Ovary (tissue), 9 donors: ENCODE data around the gene FRMD4A. TPM values are rescaled to one million over a fixed set of nuclear protein-coding genes. Genes with fewer than 3 reads are reported as not detected.

ENCODE experiments used
- DNase-seq, 5 donors: peaks; one replicate each; pipeline ENCODE4 v3.0.0-alpha.2; 2019 to 2020
- H3K27ac ChIP-seq, 2 donors: fragments of 200-600 bp; one replicate each; pipeline versions ENCODE4 v1.5.1 to v1.8.0; 2019 to 2022
- H3K27me3 ChIP-seq: fragments of 200-600 bp; one replicate; pipeline ENCODE4 v1.8.0; 2022
- H3K36me3 ChIP-seq: fragments of 200-600 bp; sonication (generic); one replicate; pipeline ENCODE4 v1.5.1; 2019
- H3K4me1 ChIP-seq: one replicate; pipeline ENCODE4 v1.8.1; 2013; ENCODE audit warnings: mild to moderate bottlenecking, moderate library complexity; ENCODE audit not compliant: insufficient read depth
- H3K4me3 ChIP-seq: fragments of 200-600 bp; sonication (generic); one replicate; pipeline ENCODE4 v1.5.1; 2017
- H3K9me3 ChIP-seq, 2 donors: fragments of 200-600 bp in 1 of 2; sonication (generic) in 1 of 2; one replicate each; pipeline versions ENCODE4 v1.5.1 to v1.8.1; 2013 to 2019; ENCODE audit warnings: mild to moderate bottlenecking in 1 of 2, moderate library complexity in 1 of 2
- CTCF ChIP-seq, 3 donors: fragments of 450-650 bp in 2 of 3; fragments of 200-600 bp in 1 of 3; IDR thresholded peaks; one replicate each; pipeline versions ENCODE4 v1.5.1 to v1.8.0; 2016 to 2022; ENCODE audit warnings: antibody characterized with exemption in 3 of 3, mild to moderate bottlenecking in 1 of 3
- EP300 ChIP-seq: sonication (generic); formaldehyde crosslinking; IDR thresholded peaks from one replicate; pipeline ENCODE4 v1.6.1; 2017; ENCODE audit warnings: antibody characterized with exemption
- POLR2A ChIP-seq: fragments of 450-650 bp; IDR thresholded peaks from one replicate; pipeline ENCODE4 v1.6.1; 2017; ENCODE audit warnings: antibody characterized with exemption, mild to moderate bottlenecking, moderate library complexity
- WGBS, 3 donors: extraction: QIAGEN DNeasy Blood & Tissue Kit in 1 of 3; methylation state at CpG; one replicate each; pipeline versions ENCODE4 v1.1.5 to v1.1.7; 2013 to 2017; 5-methylcytosine and 5-hydroxymethylcytosine counted together
- intact Hi-C, 4 donors: fragments of 100-400 bp; cut with DNase I; formaldehyde crosslinking; loops; one replicate each; pipeline versions ENCODE4 v1.11.0 to v1.15.1; 2022 to 2023
- polyA plus RNA-seq, 2 donors: library from polyadenylated mRNA; stranded (reverse); fragments of 200-250 nt in 1 of 2; fragments of 350-450 nt in 1 of 2; fragmentation: Illumina TruSeq in 1 of 2; extraction: RNeasy Lipid Tissue Mini Kit (QIAGEN cat#74804) in 1 of 2; gene quantifications; one replicate each; pipeline ENCODE4 v1.2.3, GENCODE V29; 2013 to 2014
- total RNA-seq, 7 donors: library from RNA; depleted of rRNA in 2 of 7; stranded (reverse); fragments of >200 nt in 2 of 7; fragmentation: NEBNext Ultra II Directional in 3 of 7; extraction: Animal tissue kit (Norgen Biotek cat#: 25700) in 3 of 7; gene quantifications; one replicate each; pipeline versions ENCODE4 v1.1.0 to v1.2.4, GENCODE V29; 2016 to 2023
- donor health status: DM: no; HTN: no; CAD: no; lungs with moderate emphysema.
- donor health status: DM: no; HTN: no; CAD: no.
- donor health status: Bipolar disorder and iron deficiency.
- donor health status: DM: yes; HTN: yes; CAD: no.
- donor health status: DM: no; HTN: no; CAD: no.
- donor health status: DM: yes; HTN: yes; CAD: no.

The FRMD4A gene
- total and polyA plus RNA-seq, 9 donors: 5.5 to 24.7 (median 11.3) TPM

- WGBS, 3 donors: 40 to 58% (median 48%) methylated on average over 4 of the region's 4 CpGs
Measured at GRCh38 chr10:13668126-13668525, 662.6 kb downstream of the FRMD4A start.

GRCh38 chr10:13665516-13666262, 665.0 kb downstream of the FRMD4A start:
- Histone ChIP-seq H3K9me3 (no peaks in the 10 kb centered on the region), H3K36me3 (no peaks in the 10 kb centered on the region), H3K27ac (no peak overlapping the region), H3K4me3 (no peak overlapping the region), H3K27me3 (no peaks in the 10 kb centered on the region), H3K4me1 (peaks cover 1% of the 10 kb centered on the region)
- WGBS, 3 donors: 92 to 96% (median 95%) methylated on average over 20 of the region's 20 CpGs
- DNase-seq: no peak
- intact Hi-C loops: no loop called here
- TF ChIP-seq EP300 (no peak), CTCF (IDR thresholded peaks at IDR 0.05) (no peak), POLR2A (no peak)

More at GRCh38 chr10:13668126-13668525, 662.6 kb downstream of the FRMD4A start:
- Histone ChIP-seq H3K36me3 (no peaks in the 10 kb centered on the region), H3K27ac (no peak overlapping the region), H3K9me3 (no peaks in the 10 kb centered on the region), H3K4me3 (no peak overlapping the region), H3K27me3 (no peaks in the 10 kb centered on the region), H3K4me1 (no peaks in the 10 kb centered on the region)
- intact Hi-C loops: no loop called here
- TF ChIP-seq POLR2A (no peak), CTCF (IDR thresholded peaks at IDR 0.05) (no peak), EP300 (no peak)
- no peak for DNase-seq

GRCh38 chr10:13661256-13661655, 669.5 kb downstream of the FRMD4A start:
- H3K27ac ChIP-seq: no peak overlapping the region
- intact Hi-C loops: loop anchor here (2.0 to 5.0 kb wide), 4 partner anchors 114 to 118 kb away; no protein-coding TSS in a partner anchor
- no peak for DNase-seq
- TF ChIP-seq POLR2A (no peak), EP300 (no peak)
- H3K4me1 ChIP-seq: peaks cover 1% of the 10 kb centered on the region
- no peaks in the 10 kb centered on the region for H3K36me3 ChIP-seq
- H3K9me3 ChIP-seq: no peaks in the 10 kb centered on the region
- WGBS, 3 donors: 27 to 41% (median 40%) methylated on average over 8 of the region's 8 CpGs
- H3K4me3 ChIP-seq: no peak overlapping the region
- H3K27me3 ChIP-seq: no peaks in the 10 kb centered on the region

DNA sequence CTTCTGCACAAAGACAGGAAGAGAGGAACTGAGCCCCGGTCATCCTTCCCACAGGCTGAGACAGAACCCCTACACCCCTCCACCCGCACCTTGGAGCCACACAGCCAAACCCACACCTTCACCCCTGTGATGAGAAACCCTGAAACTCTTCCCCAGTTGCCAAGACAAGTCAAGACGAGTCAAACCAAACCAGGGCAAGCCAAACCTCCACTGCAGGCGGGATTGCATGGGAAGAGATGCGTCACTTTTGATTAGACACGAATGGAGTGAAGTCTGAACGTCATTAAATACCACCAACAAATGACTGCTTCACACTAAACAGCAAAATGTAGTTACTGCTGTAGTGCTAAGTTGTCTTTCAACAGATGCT, 670.2 kb downstream of the FRMD4A start:
- no peaks in the 10 kb centered on the region for H3K9me3 ChIP-seq
- no peak for DNase-seq
- no peak overlapping the region for H3K4me3 ChIP-seq
- no peaks in the 10 kb centered on the region for H3K27me3 ChIP-seq
- H3K4me1 ChIP-seq: peaks cover 1% of the 10 kb centered on the region
- no peaks in the 10 kb centered on the region for H3K36me3 ChIP-seq
- 66 to 69% (median 66%) methylated on average over 7 of the region's 7 CpGs for WGBS, 3 donors
- H3K27ac ChIP-seq: no peak overlapping the region
- intact Hi-C loops: loop anchor here (2.0 to 5.0 kb wide), 4 partner anchors 114 to 118 kb away; no protein-coding TSS in a partner anchor
- TF ChIP-seq CTCF (IDR thresholded peaks at IDR 0.05) (no peak), EP300 (no peak)
